Measurements from ENCODE around the gene FAM228B. TPM values are rescaled to one million over a fixed set of nuclear protein-coding genes. Genes with fewer than 3 reads are reported as not detected.
A peak's percentile ranks its signal among the peaks of the same experiment; 100 is the strongest.

The FAM228B gene
- total RNA-seq, 1 donor from 2014 or later: 18.9 TPM

- peaks cover 4% of the 10 kb centered on the region for H3K4me1 Mint-ChIP-seq (ENCODE audit: low read depth, unreplicated experiment)
- no peak for DNase-seq
- no peak for TF ChIP-seq CTCF (IDR thresholded peaks at IDR 0.05; ENCODE audit: partially characterized antibody, unreplicated experiment)
- H3K9me3 Mint-ChIP-seq (ENCODE audit: unreplicated experiment): no peaks in the 10 kb centered on the region
- no peak overlapping the region for H3K4me3 Mint-ChIP-seq (ENCODE audit: unreplicated experiment)
- H3K27me3 Mint-ChIP-seq (ENCODE audit: unreplicated experiment): no peaks in the 10 kb centered on the region
- H3K27ac Mint-ChIP-seq (ENCODE audit: unreplicated experiment): no peak overlapping the region
- peaks cover 22% of the 10 kb centered on the region for H3K36me3 Mint-ChIP-seq (ENCODE audit: unreplicated experiment)
Measured at GRCh38 chr2:24162494-24162893, 39.2 kb downstream of the FAM228B start.

GRCh38 chr2:24163186-24163585 lies 39.9 kb downstream of the FAM228B start:
- H3K27ac Mint-ChIP-seq (ENCODE audit: unreplicated experiment): no peak overlapping the region
- no peak for TF ChIP-seq CTCF (IDR thresholded peaks at IDR 0.05; ENCODE audit: partially characterized antibody, unreplicated experiment)
- H3K4me1 Mint-ChIP-seq (ENCODE audit: low read depth, unreplicated experiment): peaks cover 4% of the 10 kb centered on the region
- H3K36me3 Mint-ChIP-seq (ENCODE audit: unreplicated experiment): peaks cover 21% of the 10 kb centered on the region
- no peak for DNase-seq
- H3K4me3 Mint-ChIP-seq (ENCODE audit: unreplicated experiment): no peak overlapping the region
- no peaks in the 10 kb centered on the region for H3K9me3 Mint-ChIP-seq (ENCODE audit: unreplicated experiment)
- no peaks in the 10 kb centered on the region for H3K27me3 Mint-ChIP-seq (ENCODE audit: unreplicated experiment)

GRCh38 chr2:24163601-24164000 lies 40.3 kb downstream of the FAM228B start:
- TF ChIP-seq CTCF (IDR thresholded peaks at IDR 0.05; ENCODE audit: partially characterized antibody, unreplicated experiment): no peak
- Mint-ChIP-seq H3K27ac (ENCODE audit: unreplicated experiment) (no peak overlapping the region), H3K4me1 (ENCODE audit: low read depth, unreplicated experiment) (peaks cover 4% of the 10 kb centered on the region), H3K36me3 (ENCODE audit: unreplicated experiment) (peaks cover 22% of the 10 kb centered on the region), H3K4me3 (ENCODE audit: unreplicated experiment) (no peak overlapping the region), H3K27me3 (ENCODE audit: unreplicated experiment) (peaks cover 2% of the 10 kb centered on the region), H3K9me3 (ENCODE audit: unreplicated experiment) (no peaks in the 10 kb centered on the region)
- no peak for DNase-seq

GRCh38 chr2:24164416-24164973 lies 41.2 kb downstream of the FAM228B start:
- peaks cover 4% of the 10 kb centered on the region for H3K4me1 Mint-ChIP-seq (ENCODE audit: low read depth, unreplicated experiment)
- no peaks in the 10 kb centered on the region for H3K9me3 Mint-ChIP-seq (ENCODE audit: unreplicated experiment)
- DNase-seq: no peak

More at GRCh38 chr2:24164416-24164973, 41.2 kb downstream of the FAM228B start:
- H3K4me3 Mint-ChIP-seq (ENCODE audit: unreplicated experiment): no peak overlapping the region
- peaks cover 2% of the 10 kb centered on the region for H3K27me3 Mint-ChIP-seq (ENCODE audit: unreplicated experiment)
- TF ChIP-seq CTCF (IDR thresholded peaks at IDR 0.05; ENCODE audit: partially characterized antibody, unreplicated experiment): peak; percentile 35
- H3K36me3 Mint-ChIP-seq (ENCODE audit: unreplicated experiment): peaks cover 22% of the 10 kb centered on the region
- H3K27ac Mint-ChIP-seq (ENCODE audit: unreplicated experiment): no peak overlapping the region
